ENCODE measurements around the gene GXYLT2.

GXYLT2 gene

GRCh38 chr3:72941245-72941644 is 53.4 kb downstream of the GXYLT2 start:
- DNase-seq: no peak

GRCh38 chr3:72942427-72942826 is 54.6 kb downstream of the GXYLT2 start:
- DNase-seq: no peak

- no peak for DNase-seq
Measured at GRCh38 chr3:72944696-72945095, 56.9 kb downstream of the GXYLT2 start.

- no peak for DNase-seq
Measured at GRCh38 chr3:72947715-72948490, 60.1 kb downstream of the GXYLT2 start.

GRCh38 chr3:72949016-72949415 is 61.2 kb downstream of the GXYLT2 start:
- DNase-seq: no peak

GRCh38 chr3:72950372-72950771 is 62.5 kb downstream of the GXYLT2 start:
- DNase-seq: no peak

GRCh38 chr3:72950801-72951200 is 63.0 kb downstream of the GXYLT2 start:
- DNase-seq: no peak

GRCh38 chr3:72951259-72951722 is 63.4 kb downstream of the GXYLT2 start:
- no peak for DNase-seq

GRCh38 chr3:72953325-72953956 is 65.6 kb downstream of the GXYLT2 start:
- no peak for DNase-seq

GRCh38 chr3:72957297-72957696 is 69.5 kb downstream of the GXYLT2 start:
- no peak for DNase-seq

GRCh38 chr3:72959336-72959735 is 71.5 kb downstream of the GXYLT2 start:
- no peak for DNase-seq

GRCh38 chr3:72960812-72961518 is 73.1 kb downstream of the GXYLT2 start:
- DNase-seq: no peak

- DNase-seq: no peak
Measured at GRCh38 chr3:72961752-72962151, 73.9 kb downstream of the GXYLT2 start.

GRCh38 chr3:72962317-72962716 is 74.5 kb downstream of the GXYLT2 start:
- no peak for DNase-seq

- DNase-seq: no peak
Measured at GRCh38 chr3:72964633-72965032, 76.8 kb downstream of the GXYLT2 start.

GRCh38 chr3:72968266-72968664 is 80.4 kb downstream of the GXYLT2 start:
- DNase-seq: no peak

GRCh38 chr3:72969766-72970165 is 81.9 kb downstream of the GXYLT2 start:
- DNase-seq: no peak

- DNase-seq: no peak
Measured at GRCh38 chr3:72970942-72971341, 83.1 kb downstream of the GXYLT2 start.

- DNase-seq: no peak
Measured at GRCh38 chr3:72972706-72973030, 84.8 kb downstream of the GXYLT2 start.

- DNase-seq: no peak
Measured at GRCh38 chr3:72973031-72973723, 85.3 kb downstream of the GXYLT2 start.

GRCh38 chr3:72973786-72974185 is 85.9 kb downstream of the GXYLT2 start:
- no peak for DNase-seq

GRCh38 chr3:72974956-72975355 is 87.1 kb downstream of the GXYLT2 start:
- DNase-seq: no peak

GRCh38 chr3:72976281-72976741 is 88.5 kb downstream of the GXYLT2 start:
- no peak for DNase-seq
